H9 (cell line): Measurements from ENCODE around the gene DNAJC7. TPM values are rescaled to one million over a fixed set of nuclear protein-coding genes. Genes with fewer than 3 reads are reported as not detected.

Source experiments
- DNase-seq: peaks from one replicate; pipeline ENCODE4 v3.0.0-alpha.2; 2017
- H2AFZ ChIP-seq: one replicate; pipeline ENCODE4 v1.6.1; 2013; ENCODE audit warnings: mild to moderate bottlenecking, low read length, control low read depth, moderate library complexity
- H2AK5ac ChIP-seq: 2 replicates; pipeline ENCODE4 v1.6.1; 2013; ENCODE audit warnings: low read length, control low read depth, mixed read lengths; ENCODE audit not compliant: insufficient read length
- H2BK120ac ChIP-seq: one replicate; pipeline ENCODE4 v1.6.1; 2013; ENCODE audit warnings: low read depth, mild to moderate bottlenecking, low read length, control low read depth, inconsistent platforms; ENCODE audit not compliant: poor library complexity, severe bottlenecking
- H2BK12ac ChIP-seq: 2 replicates; pipeline ENCODE4 v1.6.1; 2013; ENCODE audit warnings: low read length, control low read depth, mixed read lengths, low read depth; ENCODE audit not compliant: insufficient read length
- H2BK15ac ChIP-seq: 2 replicates; pipeline ENCODE4 v1.6.1; 2013; ENCODE audit warnings: low read depth, low read length, control low read depth
- H2BK20ac ChIP-seq: one replicate; pipeline ENCODE4 v1.6.1; 2013; ENCODE audit warnings: low read depth, mild to moderate bottlenecking, low read length, control low read depth, inconsistent platforms; ENCODE audit not compliant: poor library complexity, severe bottlenecking
- H2BK5ac ChIP-seq: 2 replicates; pipeline ENCODE4 v1.6.1; 2013; ENCODE audit warnings: low read length, control low read depth, mixed read lengths; ENCODE audit not compliant: insufficient read length
- H3K14ac ChIP-seq: 2 replicates; pipeline ENCODE4 v1.6.1; 2013; ENCODE audit warnings: low read length, control low read depth; ENCODE audit not compliant: insufficient read depth
- H3K18ac ChIP-seq: 2 replicates; pipeline ENCODE4 v1.6.1; 2013; ENCODE audit warnings: low read depth, mild to moderate bottlenecking, mixed read lengths, low read length, control low read depth; ENCODE audit not compliant: insufficient read length
- H3K23ac ChIP-seq: 2 replicates; pipeline ENCODE4 v1.6.1; 2013; ENCODE audit warnings: low read length, control low read depth, mixed read lengths, low read depth; ENCODE audit not compliant: insufficient read length
- H3K23me2 ChIP-seq: 2 replicates; pipeline ENCODE4 v1.6.1; 2013; ENCODE audit warnings: low read depth, mild to moderate bottlenecking, mixed read lengths, low read length, control low read depth; ENCODE audit not compliant: insufficient read length, poor library complexity, severe bottlenecking
- H3K27ac ChIP-seq: 2 replicates; pipeline ENCODE4 v1.5.1; 2013; ENCODE audit warnings: low read length, control low read depth, mixed read lengths, low read depth; ENCODE audit not compliant: insufficient read length
- H3K27me3 ChIP-seq: 2 replicates; pipeline ENCODE4 v1.6.1; 2013; ENCODE audit warnings: low read length, control low read depth, inconsistent platforms; ENCODE audit not compliant: insufficient read depth
- H3K4ac ChIP-seq: 2 replicates; pipeline ENCODE4 v1.6.1; 2013; ENCODE audit warnings: low read depth, mild to moderate bottlenecking, control low read depth, inconsistent platforms, low read length, moderate library complexity
- H3K4me1 ChIP-seq: 2 replicates; pipeline ENCODE4 v1.6.1; 2013; ENCODE audit warnings: low read length, control low read depth, inconsistent platforms; ENCODE audit not compliant: insufficient read depth
- H3K4me2 ChIP-seq: 2 replicates; pipeline ENCODE4 v1.6.1; 2013; ENCODE audit warnings: low read length, control low read depth, mixed read lengths; ENCODE audit not compliant: insufficient read length, insufficient read depth
- H3K56ac ChIP-seq: 2 replicates; pipeline ENCODE4 v1.6.1; 2013; ENCODE audit warnings: low read depth, mild to moderate bottlenecking, mixed read lengths, low read length, control low read depth; ENCODE audit not compliant: insufficient read length
- H3K79me1 ChIP-seq: 2 replicates; pipeline ENCODE4 v1.6.1; 2013; ENCODE audit warnings: low read depth, mild to moderate bottlenecking, moderate library complexity, low read length, control low read depth, inconsistent platforms; ENCODE audit not compliant: insufficient read depth, poor library complexity, severe bottlenecking
- H3K79me2 ChIP-seq: 2 replicates; pipeline ENCODE4 v1.6.1; 2013; ENCODE audit warnings: low read length, control low read depth, inconsistent platforms; ENCODE audit not compliant: insufficient read depth
- H3K9ac ChIP-seq: 2 replicates; pipeline ENCODE4 v1.6.1; 2013; ENCODE audit warnings: low read length, control low read depth, mixed read lengths; ENCODE audit not compliant: insufficient read length; ENCODE audit errors: extremely low read depth
- H3K9me3 ChIP-seq: one replicate; pipeline ENCODE4 v1.6.1; 2013; ENCODE audit warnings: low read depth, low read length, inconsistent platforms; ENCODE audit not compliant: control insufficient read depth
- H3T11ph ChIP-seq: one replicate; pipeline ENCODE4 v1.6.1; 2013; ENCODE audit warnings: mild to moderate bottlenecking, low read length, control low read depth, inconsistent platforms
- H4K20me1 ChIP-seq: one replicate; pipeline ENCODE4 v1.6.1; 2013; ENCODE audit not compliant: control insufficient read depth, insufficient read length, insufficient read depth
- H4K5ac ChIP-seq: 2 replicates; pipeline ENCODE4 v1.6.1; 2013; ENCODE audit warnings: low read depth, mild to moderate bottlenecking, mixed read lengths, low read length, control low read depth; ENCODE audit not compliant: insufficient read length
- H4K8ac ChIP-seq: replicated peaks from 2 replicates; pipeline ENCODE4 v1.6.1; 2013; ENCODE audit warnings: low read length, control low read depth, mixed read lengths, low read depth; ENCODE audit not compliant: insufficient read length
- H4K91ac ChIP-seq: 2 replicates; pipeline ENCODE4 v1.6.1; 2013; ENCODE audit warnings: low read depth, mild to moderate bottlenecking, moderate library complexity, mixed read lengths, low read length, control low read depth; ENCODE audit not compliant: insufficient read length
- H3K27ac Mint-ChIP-seq, 3 experiments: 2 replicates in 2 of 3; 3 replicates in 1 of 3; pipeline ENCODE4 v1.8.0; 2020 to 2021; ENCODE audit warnings: mixed read lengths in 3 of 3, mild to moderate bottlenecking in 1 of 3, moderate library complexity in 1 of 3
- H3K27me3 Mint-ChIP-seq: 2 replicates; pipeline ENCODE4 v1.8.0; 2021; ENCODE audit warnings: low read depth, mild to moderate bottlenecking, moderate library complexity, mixed read lengths
- H3K36me3 Mint-ChIP-seq, 3 experiments: 2 replicates in 2 of 3; 3 replicates in 1 of 3; pipeline ENCODE4 v1.8.0; 2020 to 2021; ENCODE audit warnings: low read depth in 3 of 3, mixed read lengths in 3 of 3; ENCODE audit not compliant: insufficient read depth in 1 of 3
- H3K4me1 Mint-ChIP-seq, 2 experiments: 2 replicates each; pipeline ENCODE4 v1.8.0; 2020; ENCODE audit warnings: mixed read lengths in 2 of 2
- H3K4me3 Mint-ChIP-seq, 2 experiments: 2 replicates in 1 of 2; 3 replicates in 1 of 2; pipeline ENCODE4 v1.8.0; 2020 to 2021; ENCODE audit warnings: mild to moderate bottlenecking in 2 of 2, mixed read lengths in 2 of 2, moderate library complexity in 1 of 2
- H3K9me3 Mint-ChIP-seq, 2 experiments: 2 replicates in 1 of 2; 3 replicates in 1 of 2; pipeline ENCODE4 v1.8.0; 2020; ENCODE audit warnings: mild to moderate bottlenecking in 2 of 2, mixed read lengths in 2 of 2, moderate library complexity in 1 of 2
- WGBS: extraction: QIAGEN DNeasy Blood & Tissue Kit; methylation state at CpG from one replicate; pipeline ENCODE4 v1.1.7; 2013; ENCODE audit warnings: missing lambda C conversion rate, low lambda C conversion rate, mixed read lengths; ENCODE audit not compliant: insufficient read length; ENCODE audit errors: extremely low coverage; 5-methylcytosine and 5-hydroxymethylcytosine counted together
- total RNA-seq: library from RNA; stranded (reverse); gene quantifications from 2 replicates; pipeline ENCODE4 v1.2.1, GENCODE V29; 2021
- TF ChIP-seq, protein P1 (sequence below): fragments of 200-600 bp; sonication (generic); conservative IDR thresholded peaks from 3 replicates; pipeline ENCODE4 v1.8.0; 2021; ENCODE audit warnings: antibody characterized with exemption, mild to moderate bottlenecking

DNAJC7 gene
- total RNA-seq, 1 experiment from 2014 or later, result 141 TPM

DNA sequence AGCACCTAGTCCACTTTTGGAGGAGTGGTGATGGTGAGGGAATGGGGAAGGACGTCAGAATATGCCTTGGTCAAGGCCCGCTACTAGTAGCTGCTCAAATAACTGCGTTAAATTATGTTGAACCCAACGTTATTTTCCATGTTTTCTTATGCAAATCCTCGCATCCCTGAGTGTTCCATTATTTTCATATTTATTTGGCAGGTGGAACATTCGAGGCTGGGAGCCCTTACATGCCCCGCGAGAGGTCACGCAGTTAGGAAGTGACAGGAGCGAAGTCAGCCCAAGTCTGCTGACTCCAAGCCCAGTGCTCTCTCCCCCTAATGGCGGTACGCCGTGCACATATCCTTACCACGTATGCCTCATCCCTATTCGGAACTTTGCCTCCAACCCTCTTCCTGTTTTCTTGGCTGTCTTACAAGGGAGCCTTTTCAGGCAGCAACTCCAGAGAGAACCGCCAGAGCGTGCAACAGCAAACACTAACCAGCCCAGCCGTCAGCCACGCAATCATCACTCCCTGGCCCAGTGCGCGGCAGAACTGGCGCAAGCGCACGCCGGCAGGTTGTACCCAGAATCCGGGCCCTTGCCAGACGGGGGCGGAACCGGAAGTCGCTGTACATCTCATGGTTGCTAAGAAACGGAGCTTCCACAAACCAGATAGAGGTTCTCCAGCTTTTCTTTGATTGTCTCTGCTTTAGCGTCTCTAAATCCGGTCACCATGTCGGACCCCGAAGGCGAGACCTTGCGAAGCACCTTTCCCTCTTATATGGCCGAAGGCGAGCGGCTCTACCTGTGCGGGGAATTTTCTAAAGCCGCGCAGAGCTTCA, 87.0 kb downstream of the DNAJC7 start, which contains the start of gene ODAD4:
ODAD4 (plus strand) TSS at position 609 of the 824 bp plus-strand sequence; CDS start at position 716, 107 bp downstream.
- peak within 1 kb of the TSS; percentile 89 to 100 (median 92) for H3K27ac Mint-ChIP-seq
- Histone ChIP-seq H3K79me1 (no peaks in the 10 kb centered on the region), H2BK5ac (no peak within 1 kb of the TSS), H4K8ac (no peak within 1 kb of the TSS), H3T11ph (no peak within 1 kb of the TSS), H2AK5ac (no peak within 1 kb of the TSS), H4K20me1 (no peaks in the 10 kb centered on the region), H2BK20ac (no peak within 1 kb of the TSS), H3K4ac (no peak within 1 kb of the TSS), H3K27me3 (no peaks in the 10 kb centered on the region), H3K23ac (no peak within 1 kb of the TSS), H3K27ac (no peak within 1 kb of the TSS), H3K14ac (no peak within 1 kb of the TSS), H3K18ac (peak within 1 kb of the TSS; percentile 87), H3K79me2 (peaks cover 2% of the 10 kb centered on the region; the same call in 1 of the 2 replicates), H4K5ac (no peak within 1 kb of the TSS), H3K4me2 (peak within 1 kb of the TSS; percentile 86), H4K91ac (no peak within 1 kb of the TSS), H3K56ac (no peak within 1 kb of the TSS), H3K4me1 (no peaks in the 10 kb centered on the region), H3K23me2 (peaks cover 6% of the 10 kb centered on the region), H3K9ac (peak within 1 kb of the TSS; percentile 79), H2BK12ac (peak within 1 kb of the TSS; percentile 17), H2BK15ac (no peak within 1 kb of the TSS), H2AFZ (peak within 1 kb of the TSS; percentile 17), H3K9me3 (no peaks in the 10 kb centered on the region), H2BK120ac (no peak within 1 kb of the TSS)
- no peaks in the 10 kb centered on the region for H3K27me3 Mint-ChIP-seq
- peaks cover 13 to 18% of the 10 kb centered on the region in 2 experiments for H3K4me1 Mint-ChIP-seq
- DNase-seq, result peak; percentile 99
- peak within 1 kb of the TSS; percentile 76 to 93 for H3K4me3 Mint-ChIP-seq
- H3K36me3 Mint-ChIP-seq, result no peaks in the 10 kb centered on the region
- no CpG with 5 or more reads among the region's 43 CpGs for WGBS
- TF ChIP-seq, protein P1, sequence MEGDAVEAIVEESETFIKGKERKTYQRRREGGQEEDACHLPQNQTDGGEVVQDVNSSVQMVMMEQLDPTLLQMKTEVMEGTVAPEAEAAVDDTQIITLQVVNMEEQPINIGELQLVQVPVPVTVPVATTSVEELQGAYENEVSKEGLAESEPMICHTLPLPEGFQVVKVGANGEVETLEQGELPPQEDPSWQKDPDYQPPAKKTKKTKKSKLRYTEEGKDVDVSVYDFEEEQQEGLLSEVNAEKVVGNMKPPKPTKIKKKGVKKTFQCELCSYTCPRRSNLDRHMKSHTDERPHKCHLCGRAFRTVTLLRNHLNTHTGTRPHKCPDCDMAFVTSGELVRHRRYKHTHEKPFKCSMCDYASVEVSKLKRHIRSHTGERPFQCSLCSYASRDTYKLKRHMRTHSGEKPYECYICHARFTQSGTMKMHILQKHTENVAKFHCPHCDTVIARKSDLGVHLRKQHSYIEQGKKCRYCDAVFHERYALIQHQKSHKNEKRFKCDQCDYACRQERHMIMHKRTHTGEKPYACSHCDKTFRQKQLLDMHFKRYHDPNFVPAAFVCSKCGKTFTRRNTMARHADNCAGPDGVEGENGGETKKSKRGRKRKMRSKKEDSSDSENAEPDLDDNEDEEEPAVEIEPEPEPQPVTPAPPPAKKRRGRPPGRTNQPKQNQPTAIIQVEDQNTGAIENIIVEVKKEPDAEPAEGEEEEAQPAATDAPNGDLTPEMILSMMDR, result peak; percentile 53; the same call in 2 of the 3 replicates
- no peaks in the 10 kb centered on the region for H3K9me3 Mint-ChIP-seq
